HG03103 (cell line): ENCODE results near the gene CHRNB1.
A peak's percentile ranks its signal among the peaks of the same experiment; 100 is the strongest.

ENCODE experiments used
- ATAC-seq: cut with Tn5 transposase; IDR thresholded peaks from one replicate; pipeline ENCODE4 v1.9.1; 2021; ENCODE audit warnings: low read depth; ENCODE audit not compliant: unreplicated experiment

Gene CHRNB1

GRCh38 chr17:7444682-7445618 is at the start of gene CHRNB1:
Gene CHRNB1, plus strand, starts transcription at chr17:7445061. Its CDS starts 67 bp downstream, at chr17:7445128.
- no peak for ATAC-seq

- ATAC-seq: no peak
Observed at GRCh38 chr17:7396147-7396546, 48.7 kb upstream of the CHRNB1 start.

- ATAC-seq: no peak
Observed at GRCh38 chr17:7398612-7399011, 46.2 kb upstream of the CHRNB1 start.

DNA sequence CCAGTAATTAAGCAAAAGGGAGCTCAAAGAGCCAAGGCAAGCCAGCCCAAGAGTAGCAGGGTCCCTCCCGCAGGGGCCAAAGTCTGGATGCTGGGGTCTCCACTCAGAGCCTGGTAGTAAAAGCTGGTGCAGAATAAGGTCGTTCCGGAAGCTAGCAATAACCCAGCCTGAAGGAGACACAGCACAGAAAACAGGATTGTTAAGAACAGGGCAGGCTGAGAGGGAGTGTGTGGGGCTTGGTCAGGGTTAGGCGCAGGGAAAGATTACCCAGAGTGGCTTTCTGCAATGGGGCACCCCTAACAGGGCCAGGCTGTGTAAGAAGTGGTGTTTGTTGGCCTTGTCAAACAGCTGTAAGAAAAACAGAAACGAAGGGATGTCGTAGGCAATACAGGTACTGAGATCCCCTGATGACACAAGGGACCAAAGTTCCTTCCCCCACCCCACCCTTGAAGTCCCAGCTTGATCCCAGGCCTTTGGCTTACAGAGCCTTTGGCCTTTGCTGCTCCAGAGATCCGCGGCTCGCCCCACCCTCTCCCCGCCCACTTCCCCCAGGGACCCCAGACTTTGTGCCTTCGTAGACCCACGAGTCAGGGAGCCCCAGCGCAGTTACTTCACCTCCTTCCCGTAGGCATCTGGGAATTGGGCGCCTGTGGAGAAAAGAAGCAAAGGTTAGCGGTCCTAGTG is 41.7 kb upstream of the CHRNB1 start:
- no peak for ATAC-seq

DNA sequence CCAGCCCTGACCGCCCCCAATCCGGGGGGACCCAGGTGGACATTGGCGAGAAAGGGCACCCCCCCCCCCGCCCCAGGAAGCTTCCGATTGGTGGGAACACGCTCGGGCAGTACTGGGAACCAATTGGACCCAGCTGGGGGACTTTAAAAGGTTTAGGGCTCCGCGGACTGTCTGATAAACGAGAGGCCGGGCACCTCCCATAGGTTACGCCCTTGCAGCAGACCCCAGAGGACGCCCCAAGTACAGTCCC is 41.2 kb upstream of the CHRNB1 start:
- no peak for ATAC-seq

DNA sequence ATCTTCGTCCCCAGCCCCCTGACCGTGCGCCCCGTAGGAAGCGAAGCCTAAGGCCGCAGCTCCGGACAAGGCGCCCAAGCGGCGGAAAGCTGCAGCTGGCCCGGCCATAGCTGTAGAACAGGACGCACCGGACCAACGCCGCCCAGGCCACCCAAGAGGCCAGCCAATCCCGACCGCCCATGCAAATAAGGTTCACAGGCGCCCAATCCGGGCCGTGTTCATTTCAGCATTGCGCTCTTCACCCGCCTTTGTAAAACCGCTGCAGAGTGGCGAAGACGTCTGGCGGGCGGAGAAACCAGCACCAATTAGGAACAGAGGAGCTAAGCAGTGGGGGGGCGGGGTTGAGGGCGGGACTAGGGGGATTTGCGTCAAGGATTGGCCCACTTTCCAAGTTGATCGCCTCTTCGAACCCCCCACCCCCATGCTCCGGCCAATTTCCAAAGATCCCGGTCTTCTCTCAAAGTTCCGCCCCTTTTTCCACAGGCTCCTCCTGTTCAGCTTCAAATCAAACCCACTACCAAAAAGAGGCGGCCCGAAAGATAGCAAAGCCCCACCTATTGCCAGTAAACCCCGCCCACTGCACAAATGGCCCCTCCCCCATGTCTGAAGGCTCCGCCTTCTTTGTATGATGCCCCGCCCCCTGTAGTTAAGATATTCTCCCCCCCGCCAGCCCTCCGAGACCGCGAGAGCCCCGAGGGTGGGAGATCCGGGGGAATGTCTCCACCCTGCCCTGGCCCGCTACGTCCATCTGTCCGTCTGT is 40.7 kb upstream of the CHRNB1 start, which contains the start of gene TMEM256:
TSS of gene TMEM256 (minus strand) at position 121 of the 760 bp plus-strand sequence. CDS start at position 108, 13 bp downstream.
- peak; percentile 82 for ATAC-seq

DNA sequence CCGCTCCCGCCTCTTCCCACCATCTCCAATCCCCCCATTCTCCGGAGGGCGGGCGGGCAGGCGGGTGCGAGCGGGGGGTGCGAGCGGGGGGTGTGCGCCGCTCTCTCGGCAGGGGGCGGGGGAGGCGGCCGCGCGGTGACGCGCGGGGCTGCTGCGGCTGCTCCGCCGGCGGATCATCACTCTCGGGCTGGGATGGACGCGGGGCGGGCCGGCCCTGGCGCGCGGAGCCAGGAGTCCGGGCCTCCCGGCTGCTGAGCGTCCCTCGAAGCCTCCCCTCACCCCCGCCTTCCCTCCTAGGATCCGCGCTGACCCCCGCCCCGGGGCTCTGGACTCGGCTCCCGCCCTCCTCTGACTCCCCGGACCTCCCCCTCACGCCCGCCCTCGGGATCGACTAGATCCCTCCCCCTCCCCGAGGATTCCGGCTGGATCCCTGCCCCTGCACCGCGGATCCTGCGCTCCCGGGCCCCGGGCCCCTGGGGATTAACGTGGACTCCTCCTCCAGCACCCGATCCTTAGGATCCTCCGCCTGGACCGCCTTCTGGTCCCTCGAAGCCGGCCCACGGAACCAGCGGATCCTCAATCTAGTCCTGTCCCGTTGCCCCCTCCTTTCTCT is 40.0 kb upstream of the CHRNB1 start:
- no peak for ATAC-seq

DNA sequence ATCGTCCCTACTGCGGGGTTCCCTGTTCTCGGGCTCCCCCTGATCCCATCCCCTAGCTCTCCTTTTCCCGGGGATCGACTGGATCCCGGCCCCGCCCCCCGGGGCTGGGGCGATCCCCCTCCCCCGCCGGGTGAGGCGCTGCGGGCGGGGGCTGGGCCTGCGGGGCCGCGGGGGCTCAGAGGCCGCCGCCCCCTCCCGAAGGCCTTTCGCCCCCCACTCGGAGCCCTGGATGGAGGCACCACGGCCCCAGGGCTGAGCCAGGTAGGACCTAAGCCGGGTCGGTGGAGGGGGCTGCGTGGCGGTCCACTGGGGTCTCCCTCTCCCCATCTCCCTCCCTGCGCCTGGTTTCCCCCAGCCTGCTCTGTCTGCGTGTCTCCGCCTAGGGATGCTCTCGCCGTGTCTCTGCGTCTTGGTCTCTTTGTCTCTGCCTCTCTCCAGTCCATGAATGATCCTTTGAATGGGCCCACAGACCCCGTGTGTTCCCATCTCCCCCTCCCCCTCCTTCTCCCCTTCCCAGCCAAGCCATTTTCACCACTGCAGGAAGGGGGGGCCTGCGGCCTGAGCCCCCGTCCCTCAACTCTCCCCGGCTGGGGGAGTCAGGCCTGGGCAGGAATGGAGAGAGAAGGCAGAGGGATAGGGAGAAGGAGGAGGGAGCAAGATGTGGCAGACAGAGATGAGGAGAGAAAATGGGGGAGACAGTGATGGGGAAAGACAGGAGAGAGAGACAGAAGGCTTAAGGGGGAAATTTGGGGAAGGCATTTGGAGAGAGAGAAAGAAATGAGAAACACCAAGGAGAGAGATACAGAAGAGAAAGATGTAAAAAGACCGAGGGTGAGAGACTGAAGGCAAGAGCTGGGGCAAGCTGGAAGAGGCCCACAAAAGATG is 39.3 kb upstream of the CHRNB1 start:
- no peak for ATAC-seq

DNA sequence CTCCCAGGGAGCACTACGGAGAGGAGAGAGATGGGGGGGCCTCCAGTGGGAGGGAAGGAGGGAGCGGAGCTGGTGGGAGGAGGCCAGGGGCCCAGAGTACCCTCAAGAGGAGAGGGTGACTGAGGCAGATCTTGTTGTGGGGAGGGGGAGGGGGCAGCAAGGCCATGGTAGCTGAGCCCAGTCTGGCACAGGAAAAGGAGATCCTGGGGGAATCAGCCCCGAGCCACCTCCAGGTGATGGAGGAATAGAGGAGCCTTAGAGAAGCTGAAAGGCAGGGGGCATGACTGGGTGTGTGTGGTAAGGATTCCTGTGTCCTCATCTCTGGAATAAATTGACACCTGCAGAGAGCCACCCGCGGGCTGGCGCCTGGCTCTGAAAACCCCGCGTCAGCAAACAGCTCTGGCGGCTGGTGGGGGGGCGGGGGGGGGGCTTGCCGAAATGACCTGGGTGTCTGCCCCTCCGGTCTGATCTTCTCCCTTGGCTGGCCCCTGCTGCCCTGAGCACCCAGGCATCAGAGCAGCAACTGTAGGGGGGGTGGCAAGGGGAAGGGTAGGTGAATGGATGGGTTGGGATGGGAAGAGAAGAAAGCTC is 38.5 kb upstream of the CHRNB1 start:
- ATAC-seq: no peak

- no peak for ATAC-seq
Observed at GRCh38 chr17:7407082-7407481, 37.8 kb upstream of the CHRNB1 start.

DNA sequence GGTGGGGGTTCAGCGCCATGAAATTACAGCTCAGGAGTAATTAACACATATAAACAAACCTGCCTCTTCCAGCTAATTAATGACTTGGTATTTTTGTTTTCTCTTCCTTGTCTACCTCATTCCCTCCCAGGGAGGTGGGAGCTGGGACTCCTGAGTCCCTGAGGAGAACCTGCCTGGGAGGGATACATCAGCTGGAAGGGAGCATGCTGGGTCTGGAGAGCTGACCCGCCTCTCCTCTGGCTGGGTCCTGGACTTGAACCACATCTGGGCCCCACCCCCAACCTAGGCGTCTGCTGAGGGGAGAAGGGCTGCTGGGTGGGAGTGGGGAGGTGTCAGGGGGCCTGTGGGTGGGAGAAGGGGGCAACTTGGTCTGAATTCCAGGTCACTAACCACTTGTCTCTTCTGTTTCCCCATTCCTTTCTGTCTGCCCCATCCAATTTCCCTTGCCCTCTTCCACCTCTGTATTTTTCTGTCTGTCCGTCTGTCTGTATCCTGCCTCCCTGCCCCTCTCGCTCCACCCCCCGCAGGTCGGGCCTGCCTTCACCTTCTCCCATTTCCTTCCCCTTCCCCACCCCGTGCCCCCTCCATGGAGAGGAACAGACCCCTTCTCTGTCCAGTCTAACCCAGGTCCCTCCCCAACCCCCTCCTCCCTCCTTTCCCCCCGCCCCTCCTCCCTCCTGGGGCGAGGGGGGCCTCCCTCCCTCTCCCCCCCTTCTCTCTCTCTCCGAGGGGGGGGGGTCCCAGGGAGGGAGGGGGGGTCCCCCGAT is 37.2 kb upstream of the CHRNB1 start, which contains the start of gene NLGN2:
TSS of gene NLGN2 (plus strand) at position 361 of the 767 bp plus-strand sequence. CDS start 411 bp downstream, outside the sequence.
- no peak for ATAC-seq

DNA sequence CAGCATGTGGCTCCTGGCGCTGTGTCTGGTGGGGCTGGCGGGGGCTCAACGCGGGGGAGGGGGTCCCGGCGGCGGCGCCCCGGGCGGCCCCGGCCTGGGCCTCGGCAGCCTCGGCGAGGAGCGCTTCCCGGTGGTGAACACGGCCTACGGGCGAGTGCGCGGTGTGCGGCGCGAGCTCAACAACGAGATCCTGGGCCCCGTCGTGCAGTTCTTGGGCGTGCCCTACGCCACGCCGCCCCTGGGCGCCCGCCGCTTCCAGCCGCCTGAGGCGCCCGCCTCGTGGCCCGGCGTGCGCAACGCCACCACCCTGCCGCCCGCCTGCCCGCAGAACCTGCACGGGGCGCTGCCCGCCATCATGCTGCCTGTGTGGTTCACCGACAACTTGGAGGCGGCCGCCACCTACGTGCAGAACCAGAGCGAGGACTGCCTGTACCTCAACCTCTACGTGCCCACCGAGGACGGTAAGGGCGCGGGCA is 36.6 kb upstream of the CHRNB1 start:
- no peak for ATAC-seq

GRCh38 chr17:7408863-7409262 is 36.0 kb upstream of the CHRNB1 start:
- ATAC-seq: no peak

GRCh38 chr17:7409716-7410115 is 35.1 kb upstream of the CHRNB1 start:
- ATAC-seq: no peak

DNA sequence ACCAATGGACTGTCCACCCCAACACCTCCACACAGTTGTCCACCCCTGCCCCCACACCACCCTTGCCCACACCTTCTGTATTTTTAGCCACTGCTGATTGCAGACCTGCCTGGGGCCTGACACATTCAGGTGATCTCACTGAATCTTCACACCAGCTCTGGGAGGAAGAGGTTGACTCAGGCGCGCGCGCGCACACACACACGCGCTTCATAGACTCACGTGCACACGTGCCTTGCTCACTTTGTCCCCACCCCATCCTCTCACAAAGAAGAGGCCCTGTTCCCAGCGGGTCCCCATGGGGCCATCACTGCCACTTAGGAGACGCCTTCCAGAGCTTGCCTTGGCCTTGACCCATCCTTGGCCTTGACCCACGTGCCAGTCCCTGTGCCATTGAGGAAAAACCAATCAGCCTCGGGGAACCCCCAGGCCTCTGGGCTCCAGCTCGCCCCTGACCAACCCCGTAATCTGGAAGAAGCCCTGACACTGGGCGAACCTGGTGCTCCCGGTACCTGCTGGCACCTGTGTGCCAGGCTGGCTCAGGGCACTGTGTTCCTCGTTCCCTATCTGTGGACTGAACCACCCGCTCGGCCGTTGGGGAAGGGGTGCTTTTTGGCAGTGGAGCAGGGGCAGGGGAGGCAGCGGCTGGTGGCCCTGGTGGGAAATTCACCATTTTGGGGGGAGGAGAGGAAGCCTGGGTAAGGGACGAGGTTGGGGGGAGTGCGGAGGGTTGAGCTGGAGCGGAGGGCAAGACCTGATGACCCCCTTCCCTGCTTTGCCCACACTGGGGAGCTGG is 34.0 kb upstream of the CHRNB1 start:
- no peak for ATAC-seq

DNA sequence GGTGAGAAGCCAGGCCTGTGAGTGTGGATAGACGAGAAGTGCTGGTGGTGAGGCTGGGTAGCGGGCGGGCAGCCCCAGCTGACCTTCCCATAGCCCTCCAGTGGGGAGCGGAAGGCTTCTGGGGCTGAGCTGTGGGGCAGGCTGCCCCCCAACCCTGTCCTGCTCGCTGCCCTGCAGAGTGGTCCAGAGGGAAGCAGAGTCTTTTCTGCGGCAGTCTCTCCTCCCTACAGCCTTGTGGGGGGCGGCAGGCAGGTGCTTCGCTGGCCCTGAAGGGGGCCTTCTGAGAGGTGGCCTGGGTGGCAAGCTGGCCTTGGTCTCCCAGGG is 33.5 kb upstream of the CHRNB1 start:
- no peak for ATAC-seq

DNA sequence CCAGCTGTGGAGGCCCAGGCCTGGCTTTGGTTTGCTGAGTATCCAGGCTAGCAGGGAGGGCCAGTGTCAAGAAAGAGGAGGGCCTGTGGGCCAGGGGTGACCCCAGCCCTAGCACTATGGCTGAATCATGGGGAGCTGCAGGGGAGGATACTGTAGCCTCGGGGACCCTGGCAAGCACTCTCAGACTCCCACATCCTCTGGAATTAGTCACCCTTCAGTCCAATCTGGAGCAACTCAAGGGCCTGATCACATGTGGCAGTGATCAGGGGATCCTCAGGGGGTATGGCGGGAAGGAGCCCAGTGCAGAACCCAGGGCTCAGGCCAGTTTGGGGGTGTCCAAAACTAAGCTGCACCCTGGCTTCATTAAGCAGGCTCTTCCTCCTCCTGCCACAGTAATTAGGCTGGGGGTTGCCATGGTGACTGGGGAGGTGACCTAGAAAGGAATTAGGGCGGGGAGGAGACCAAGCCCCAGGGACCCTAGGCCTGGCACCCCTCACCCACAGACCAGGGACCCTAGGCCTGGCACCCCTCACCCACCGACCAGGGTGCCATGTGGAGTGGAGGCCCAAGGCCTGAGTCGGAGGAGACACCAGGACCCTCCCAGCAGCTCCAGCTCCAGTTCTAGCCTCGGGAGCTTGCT is 31.4 kb upstream of the CHRNB1 start:
- ATAC-seq: no peak
